ENCODE results near the gene COL17A1.

Gene COL17A1

DNA sequence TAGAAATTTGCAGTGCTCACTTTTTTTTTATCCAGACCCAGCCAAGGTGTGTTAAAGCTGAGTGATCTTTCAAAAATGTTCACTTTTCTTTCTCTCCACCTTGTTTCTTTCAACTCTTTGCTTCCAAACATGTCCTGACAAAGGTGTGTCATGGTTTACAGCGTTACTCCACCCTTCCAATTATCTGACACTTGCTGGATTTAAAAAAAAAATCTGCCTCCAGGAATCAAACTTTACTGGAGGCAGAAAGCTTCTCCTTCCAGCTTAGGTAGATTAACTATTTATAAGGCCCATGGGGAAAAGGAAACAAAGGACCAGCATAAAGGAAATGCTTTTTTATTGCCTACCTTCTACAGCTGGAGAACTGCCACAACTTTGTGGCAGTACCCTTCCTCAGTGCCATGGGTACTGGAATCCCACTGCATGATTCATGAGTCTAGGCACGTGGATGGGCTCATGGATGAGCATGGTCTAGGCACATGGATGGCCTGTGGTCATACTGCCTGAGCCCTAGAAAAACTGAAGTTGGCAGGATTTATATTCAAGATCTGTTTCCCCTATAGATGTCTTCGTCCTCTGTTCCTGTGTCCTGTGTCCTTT is at the start of gene COL17A1:
COL17A1 (minus strand) TSS at position 80 of the 600 bp plus-strand sequence. CDS start 5,207 bp downstream, outside the sequence.
- peak; percentile 76 for DNase-seq (ENCODE audit: low spot score)

DNA sequence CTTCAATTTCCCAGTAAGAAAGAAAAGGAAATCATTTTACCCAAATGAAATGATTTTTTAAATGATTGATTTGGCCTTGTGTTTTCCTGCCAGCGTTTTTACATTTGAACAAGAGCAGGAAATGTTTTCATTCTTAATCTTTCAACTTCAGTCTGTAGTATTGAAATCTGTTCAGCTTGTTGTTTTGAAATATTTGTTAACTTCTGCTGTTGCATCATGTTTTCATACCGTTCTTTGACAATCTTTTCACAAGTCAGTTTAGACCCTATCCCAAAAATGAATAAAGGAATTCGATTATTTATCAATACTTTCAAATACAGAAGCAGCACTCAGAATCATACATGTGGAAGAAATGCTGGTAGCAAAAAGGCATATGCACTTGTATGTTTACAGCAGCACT is 44.4 kb upstream of the COL17A1 start:
- DNase-seq (ENCODE audit: low spot score): no peak

- no peak for DNase-seq (ENCODE audit: low spot score)
Measured at GRCh38 chr10:104128214-104128613, 42.5 kb upstream of the COL17A1 start.

DNA sequence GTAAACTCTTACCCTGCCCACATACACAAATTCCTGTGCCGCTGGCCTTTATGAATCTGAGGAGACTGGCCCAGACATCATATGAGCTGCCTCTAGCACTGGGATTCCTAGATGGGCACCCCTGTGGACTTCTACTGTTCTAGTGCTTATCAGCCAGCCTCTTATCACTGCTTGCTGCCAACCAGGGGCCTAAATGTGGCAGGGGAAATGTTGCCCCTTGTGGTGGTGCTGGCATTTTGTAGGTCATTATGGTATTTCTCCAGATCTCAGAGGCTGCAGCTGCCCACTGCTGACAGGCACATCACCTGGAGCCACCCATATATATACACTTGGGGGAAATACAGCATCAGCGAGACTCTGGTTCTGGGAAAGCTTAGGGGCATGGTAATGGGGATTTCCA is 41.7 kb upstream of the COL17A1 start:
- DNase-seq (ENCODE audit: low spot score): peak; percentile 23

DNA sequence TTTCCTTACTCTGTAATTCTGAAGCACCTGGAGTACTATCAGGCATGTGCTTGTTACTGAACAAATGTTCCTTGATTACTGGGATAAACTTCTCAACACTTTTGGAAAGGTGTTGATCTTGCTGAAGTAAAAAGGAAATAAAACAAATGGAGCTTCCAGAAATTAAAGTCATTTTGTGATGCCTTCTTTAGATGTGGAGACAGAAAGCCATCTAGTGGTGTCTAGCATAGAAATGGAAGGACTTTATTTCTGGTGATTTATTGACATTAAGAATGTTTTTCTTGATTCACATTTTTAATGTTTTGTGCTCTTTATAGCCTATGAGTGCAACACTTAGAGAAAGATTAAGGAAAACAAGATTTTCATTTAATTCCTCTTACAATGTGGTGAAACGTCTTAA is 37.7 kb upstream of the COL17A1 start:
- no peak for DNase-seq (ENCODE audit: low spot score)

GRCh38 chr10:104122225-104123107 is 36.8 kb upstream of the COL17A1 start:
- no peak for DNase-seq (ENCODE audit: low spot score)

- DNase-seq (ENCODE audit: low spot score): peak; percentile 98
Measured at GRCh38 chr10:104121485-104122224, 36.0 kb upstream of the COL17A1 start, which contains the start of gene SFR1. Gene SFR1 (plus strand): TSS chr10:104122171. CDS start chr10:104122184, 13 bp downstream.

- DNase-seq (ENCODE audit: low spot score): peak; percentile 90
Measured at GRCh38 chr10:104120903-104121484, 35.3 kb upstream of the COL17A1 start.

DNA sequence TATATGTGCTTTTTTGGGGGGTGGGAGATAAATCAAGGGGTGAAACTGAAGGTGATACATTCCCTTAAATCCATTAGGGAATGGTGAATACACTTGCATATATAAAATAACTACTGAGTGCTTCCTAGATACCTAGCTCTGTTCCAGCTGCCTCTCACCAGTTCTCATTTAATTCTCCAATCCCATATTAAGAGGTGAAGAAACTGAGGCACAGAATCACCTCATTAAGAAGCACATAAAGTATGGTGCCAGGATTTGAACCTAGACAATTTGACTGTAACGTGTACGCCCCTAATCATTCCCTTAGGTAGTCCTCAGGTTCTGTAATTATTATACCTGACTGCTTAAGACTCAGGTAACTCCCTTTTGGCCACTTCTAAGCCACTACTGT is 34.8 kb upstream of the COL17A1 start:
- peak; percentile 11 for DNase-seq (ENCODE audit: low spot score)

DNA sequence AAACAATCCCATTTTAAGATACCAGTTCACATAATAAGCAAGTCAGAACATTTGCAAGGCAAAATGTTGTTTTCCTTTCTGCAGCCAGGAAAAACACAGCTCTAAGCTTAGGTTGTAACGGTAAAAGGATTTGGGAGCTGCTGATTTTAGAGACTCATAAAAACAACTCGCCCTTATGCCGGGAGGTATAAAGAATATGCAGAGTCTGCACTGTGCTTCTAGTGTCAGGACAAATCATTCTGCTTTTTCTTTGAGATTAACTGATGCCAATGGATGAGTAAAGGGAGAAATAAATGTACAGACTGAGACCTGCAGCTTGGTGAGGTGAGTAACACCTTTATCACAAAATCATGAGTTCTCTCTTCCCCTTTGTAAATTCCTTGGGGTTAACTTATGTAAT is 34.3 kb upstream of the COL17A1 start:
- DNase-seq (ENCODE audit: low spot score): no peak

DNA sequence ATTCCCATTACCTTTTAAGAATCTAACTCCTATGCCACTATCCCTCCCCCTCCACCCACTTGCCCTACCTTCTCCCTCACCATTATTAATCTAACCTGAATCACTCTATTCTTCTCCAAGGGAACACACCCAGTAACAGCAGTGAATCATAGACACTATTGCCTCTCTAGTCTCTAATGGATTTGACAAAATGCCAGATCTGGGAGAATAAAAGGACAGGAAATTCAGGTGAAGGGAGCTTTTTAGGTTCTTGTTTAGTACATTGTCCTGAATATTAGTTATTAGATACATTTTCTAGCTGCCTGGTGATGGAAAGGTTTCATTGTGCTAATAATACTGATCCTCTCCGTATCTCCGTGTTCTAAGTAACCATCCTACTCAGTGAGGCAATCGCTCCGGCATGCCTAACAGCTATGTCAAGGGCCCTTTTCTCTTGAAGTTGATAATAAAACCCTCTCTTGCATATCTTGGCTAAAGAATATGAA is 32.2 kb upstream of the COL17A1 start:
- DNase-seq (ENCODE audit: low spot score): peak; percentile 90

DNA sequence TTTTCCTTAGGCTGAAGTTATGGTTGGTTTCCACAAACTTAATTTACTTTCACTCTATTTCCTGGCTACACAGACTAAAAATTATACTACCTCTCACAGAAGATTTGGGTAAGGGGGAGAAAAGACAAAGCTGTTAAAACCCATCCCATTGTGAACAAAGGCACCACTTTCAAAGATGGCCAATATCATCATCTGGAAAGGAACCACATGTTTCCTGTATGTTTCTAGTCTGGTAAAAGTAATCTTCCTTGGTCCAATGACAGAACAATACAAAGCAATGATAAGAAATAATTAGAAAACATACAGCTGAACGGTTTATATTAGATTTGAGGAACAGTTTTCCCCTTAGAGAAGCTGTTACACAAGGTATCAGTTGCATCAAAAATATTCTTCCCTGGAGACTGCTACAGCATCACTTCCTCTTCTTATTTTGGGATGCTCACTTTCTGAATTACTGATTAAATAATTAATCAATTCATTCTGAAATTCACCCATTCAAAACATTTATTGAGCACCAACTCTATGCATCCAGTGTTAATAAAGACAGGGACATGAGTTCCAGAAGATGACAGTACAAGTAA is 27.8 kb upstream of the COL17A1 start:
- DNase-seq (ENCODE audit: low spot score): no peak

DNA sequence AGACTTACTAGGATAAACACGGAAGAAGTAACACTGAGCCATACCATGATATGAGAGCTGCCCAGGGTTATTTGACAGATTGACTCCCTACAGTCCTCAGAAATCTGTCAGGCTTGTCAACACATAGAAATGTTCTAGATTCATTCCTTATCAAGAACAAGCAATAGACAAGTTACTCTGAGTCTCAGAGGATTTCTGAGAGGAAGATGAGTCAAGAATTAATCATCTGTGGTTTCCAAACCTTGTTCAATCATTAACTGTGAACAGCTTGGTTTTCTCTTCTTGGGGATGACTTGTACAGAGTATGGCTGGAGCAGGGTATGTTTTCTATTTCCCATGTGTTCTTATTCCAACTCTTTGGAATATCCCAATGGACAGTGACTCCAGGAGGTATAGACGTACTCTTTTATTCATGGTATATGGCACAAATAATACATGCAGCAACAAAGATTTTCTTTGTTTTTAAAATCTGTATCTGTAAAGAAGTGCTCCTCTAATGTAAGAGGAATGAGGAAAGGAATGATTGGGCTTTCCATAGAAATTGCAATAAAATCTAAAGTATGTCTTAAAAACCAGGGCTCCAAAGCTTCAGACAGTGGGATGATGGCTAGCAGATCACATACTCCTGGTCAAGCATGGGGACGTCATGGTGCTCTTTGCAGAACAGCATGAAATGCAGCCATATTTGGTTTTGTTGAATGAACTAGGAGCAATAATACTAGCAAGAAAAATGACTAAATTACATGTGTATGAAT is 24.4 kb upstream of the COL17A1 start:
- DNase-seq (ENCODE audit: low spot score): peak; percentile 92

- DNase-seq (ENCODE audit: low spot score): no peak
Measured at GRCh38 chr10:104104926-104105325, 19.2 kb upstream of the COL17A1 start.

DNA sequence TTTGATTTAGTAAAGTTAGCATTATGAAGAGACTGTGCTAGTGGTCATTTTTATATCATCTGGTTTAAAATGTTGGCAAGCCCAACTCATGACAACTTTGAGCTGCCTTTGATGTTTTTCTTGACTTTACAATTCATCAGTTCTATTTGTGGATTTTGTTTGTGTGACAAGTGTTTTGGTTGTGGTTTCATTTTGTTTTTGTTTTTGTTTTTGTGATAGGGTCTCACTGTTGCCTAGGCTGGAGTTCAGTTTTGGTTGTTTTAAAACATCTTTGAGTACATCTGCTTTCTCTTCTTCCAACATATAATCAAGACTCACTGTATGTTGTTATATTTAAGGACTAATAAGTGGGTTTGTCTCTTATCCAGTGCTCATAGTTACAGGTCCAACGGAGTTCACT is 18.7 kb upstream of the COL17A1 start:
- no peak for DNase-seq (ENCODE audit: low spot score)

- no peak for DNase-seq (ENCODE audit: low spot score)
Measured at GRCh38 chr10:104103956-104104355, 18.3 kb upstream of the COL17A1 start.

DNA sequence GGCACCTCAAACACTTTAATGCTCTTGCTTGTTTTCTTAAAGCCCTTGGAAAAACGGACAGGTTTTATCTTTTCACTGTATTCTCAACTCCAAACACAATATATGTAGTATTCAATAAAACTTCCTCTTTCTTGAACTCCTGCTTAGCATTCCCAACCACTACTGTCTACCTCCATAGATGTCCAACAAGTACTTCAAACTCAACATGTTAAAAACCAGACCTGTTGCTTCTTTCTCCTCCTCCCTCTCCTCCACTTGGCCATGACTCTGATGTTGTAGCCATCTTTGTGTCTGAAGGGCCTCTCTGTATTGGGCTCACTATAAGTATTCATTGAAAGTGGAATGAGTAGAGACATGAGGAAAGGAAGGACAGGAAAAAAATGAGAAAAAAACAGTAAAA is 16.2 kb upstream of the COL17A1 start:
- DNase-seq (ENCODE audit: low spot score): no peak

- DNase-seq (ENCODE audit: low spot score): no peak
Measured at GRCh38 chr10:104100795-104101194, 15.1 kb upstream of the COL17A1 start.

- DNase-seq (ENCODE audit: low spot score): no peak
Measured at GRCh38 chr10:104099941-104100340, 14.3 kb upstream of the COL17A1 start.

GRCh38 chr10:104099269-104099668 is 13.6 kb upstream of the COL17A1 start:
- no peak for DNase-seq (ENCODE audit: low spot score)

- DNase-seq (ENCODE audit: low spot score): no peak
Measured at GRCh38 chr10:104098358-104098925, 12.8 kb upstream of the COL17A1 start.

Measured in LoVo (cell line).